ENCODE data around the gene SORCS2. TPM values are rescaled to one million over a fixed set of nuclear protein-coding genes. Genes with fewer than 3 reads are reported as not detected.

SORCS2 gene
- total RNA-seq, 4 donors from 2014 or later = 0.48 to 1.8 (median 0.68) TPM; not detected in 1

DNA sequence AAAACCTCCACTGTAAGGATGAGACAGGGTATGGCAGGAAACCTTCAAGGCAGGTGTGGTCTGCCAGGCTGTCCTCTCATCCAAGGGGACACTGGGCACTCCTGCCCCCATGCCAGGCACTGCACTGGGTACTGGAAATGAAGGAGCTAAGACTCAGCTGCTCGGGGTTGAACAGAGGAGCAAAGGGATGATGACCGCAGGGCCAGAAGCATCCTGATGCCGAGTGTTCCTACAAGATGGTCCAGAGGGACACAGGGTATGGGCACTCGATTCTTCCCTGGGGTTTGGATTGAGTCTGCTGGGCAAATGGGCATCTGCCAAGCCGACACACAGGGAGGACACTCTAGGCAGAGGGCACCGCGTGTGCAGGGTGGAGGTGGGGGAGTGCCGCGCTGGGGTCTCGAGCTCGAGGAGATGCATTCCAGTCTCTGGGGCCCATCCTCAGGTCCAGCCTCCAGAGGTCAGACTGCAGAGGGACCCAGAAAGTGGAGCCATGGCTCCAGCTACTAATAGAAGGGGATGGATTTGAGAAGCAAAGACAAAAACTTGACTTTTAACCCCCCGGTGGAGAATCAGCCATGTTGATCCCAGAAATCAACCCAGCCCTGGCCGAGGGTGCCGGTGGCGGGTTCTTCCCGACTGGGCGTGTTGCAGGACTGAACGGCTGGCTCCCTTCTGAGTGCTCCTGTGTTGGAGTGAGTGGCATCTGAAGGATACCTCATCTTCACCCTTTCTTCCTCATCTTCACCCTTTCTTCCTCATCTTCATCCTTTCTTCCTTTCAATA, 500.3 kb downstream of the SORCS2 start:
- H3K4me3 ChIP-seq = no peak overlapping the region
- no peaks in the 10 kb centered on the region for H3K9me3 ChIP-seq
- H3K27me3 ChIP-seq = no peaks in the 10 kb centered on the region
- no peaks in the 10 kb centered on the region for H3K4me1 ChIP-seq
- TF ChIP-seq EP300 (IDR thresholded peaks at IDR 0.05; ENCODE audit: low read depth) = no peak
- TF ChIP-seq POLR2A (IDR thresholded peaks at IDR 0.05) = no peak
- TF ChIP-seq POLR2AphosphoS5 (IDR thresholded peaks at IDR 0.05) = no peak
- TF ChIP-seq, protein P1, sequence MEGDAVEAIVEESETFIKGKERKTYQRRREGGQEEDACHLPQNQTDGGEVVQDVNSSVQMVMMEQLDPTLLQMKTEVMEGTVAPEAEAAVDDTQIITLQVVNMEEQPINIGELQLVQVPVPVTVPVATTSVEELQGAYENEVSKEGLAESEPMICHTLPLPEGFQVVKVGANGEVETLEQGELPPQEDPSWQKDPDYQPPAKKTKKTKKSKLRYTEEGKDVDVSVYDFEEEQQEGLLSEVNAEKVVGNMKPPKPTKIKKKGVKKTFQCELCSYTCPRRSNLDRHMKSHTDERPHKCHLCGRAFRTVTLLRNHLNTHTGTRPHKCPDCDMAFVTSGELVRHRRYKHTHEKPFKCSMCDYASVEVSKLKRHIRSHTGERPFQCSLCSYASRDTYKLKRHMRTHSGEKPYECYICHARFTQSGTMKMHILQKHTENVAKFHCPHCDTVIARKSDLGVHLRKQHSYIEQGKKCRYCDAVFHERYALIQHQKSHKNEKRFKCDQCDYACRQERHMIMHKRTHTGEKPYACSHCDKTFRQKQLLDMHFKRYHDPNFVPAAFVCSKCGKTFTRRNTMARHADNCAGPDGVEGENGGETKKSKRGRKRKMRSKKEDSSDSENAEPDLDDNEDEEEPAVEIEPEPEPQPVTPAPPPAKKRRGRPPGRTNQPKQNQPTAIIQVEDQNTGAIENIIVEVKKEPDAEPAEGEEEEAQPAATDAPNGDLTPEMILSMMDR (IDR thresholded peaks at IDR 0.05) = no peak
- 88% methylated on average over 18 of the region's 18 CpGs; no CpG with 5 or more reads in 1 of the 2 donors for WGBS, 2 donors (ENCODE audit: low coverage in 1 of 2)
- H3K36me3 ChIP-seq = no peaks in the 10 kb centered on the region
- H3K27ac ChIP-seq = no peak overlapping the region
- no peak for DNase-seq
- intact Hi-C loops (cut with DNase I; ENCODE audit: low total_unique reads) = no loop called here
- in situ Hi-C loops (cut with MboI; ENCODE audit: low pct_ligation_motif_present in 1 of 4, low pct_unique_long_range_greater_than_20kb in 1 of 4, low sequenced_read_pairs in 3 of 4) = no loop called here

DNA sequence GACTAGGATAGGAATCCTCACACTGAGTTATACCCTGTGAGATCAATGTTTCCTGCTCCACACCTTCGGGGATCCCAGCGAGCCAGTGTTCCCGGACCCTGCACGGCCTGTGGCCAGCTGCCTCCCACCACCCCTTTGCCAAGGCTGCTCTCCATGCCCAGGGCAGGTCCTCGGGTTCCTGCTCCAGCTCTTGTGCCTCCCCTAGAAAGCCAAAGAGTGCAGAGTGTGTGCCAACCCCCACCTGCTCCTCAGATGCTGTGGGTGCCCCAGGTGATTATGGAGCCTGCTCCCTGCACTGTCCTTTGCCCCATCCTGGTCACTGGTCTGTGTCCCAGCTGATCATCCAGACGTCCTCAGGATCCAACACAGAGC, 500.9 kb downstream of the SORCS2 start:
- in situ Hi-C loops (cut with MboI; ENCODE audit: low pct_ligation_motif_present in 1 of 4, low pct_unique_long_range_greater_than_20kb in 1 of 4, low sequenced_read_pairs in 3 of 4) (no loop called here), intact Hi-C loops (cut with DNase I; ENCODE audit: low total_unique reads) (no loop called here)
- no peak for DNase-seq
- Histone ChIP-seq H3K4me3 (no peak overlapping the region), H3K9me3 (no peaks in the 10 kb centered on the region), H3K27me3 (no peaks in the 10 kb centered on the region), H3K36me3 (no peaks in the 10 kb centered on the region), H3K27ac (no peak overlapping the region), H3K4me1 (no peaks in the 10 kb centered on the region)
- no peak for TF ChIP-seq EP300 (IDR thresholded peaks at IDR 0.05; ENCODE audit: low read depth)
- TF ChIP-seq POLR2AphosphoS5 (IDR thresholded peaks at IDR 0.05) = no peak
- TF ChIP-seq, protein P1 (IDR thresholded peaks at IDR 0.05) = no peak
- TF ChIP-seq POLR2A (IDR thresholded peaks at IDR 0.05) = no peak
- WGBS, 2 donors (ENCODE audit: low coverage in 1 of 2) = 74 to 94% methylated on average over 3 to 6 of the region's 6 CpGs

DNA sequence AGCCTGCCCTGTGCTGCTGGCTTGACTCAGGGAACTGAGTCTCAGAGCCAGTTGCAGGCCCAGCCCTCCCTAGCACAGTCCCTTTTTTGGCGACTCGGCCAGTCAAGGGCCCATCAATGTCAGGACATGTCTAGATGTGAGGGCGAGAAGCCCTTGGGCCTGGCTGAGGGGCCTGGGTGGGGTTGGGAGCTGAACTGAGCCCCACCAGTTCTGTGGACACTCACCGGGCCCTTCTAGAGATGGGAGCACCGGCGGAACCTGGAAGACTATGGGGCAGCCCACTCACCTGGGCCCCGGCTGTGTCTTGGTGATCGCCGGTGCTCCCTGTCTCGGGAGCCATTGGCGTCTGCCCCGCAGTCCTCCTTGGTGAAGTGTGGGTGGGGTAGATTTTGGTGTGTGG, 501.4 kb downstream of the SORCS2 start:
- Histone ChIP-seq H3K27me3 (no peaks in the 10 kb centered on the region), H3K4me1 (no peaks in the 10 kb centered on the region), H3K36me3 (no peaks in the 10 kb centered on the region), H3K4me3 (no peak overlapping the region), H3K9me3 (no peaks in the 10 kb centered on the region), H3K27ac (no peak overlapping the region)
- TF ChIP-seq POLR2AphosphoS5 (IDR thresholded peaks at IDR 0.05) (no peak), EP300 (IDR thresholded peaks at IDR 0.05; ENCODE audit: low read depth) (no peak)
- intact Hi-C loops (cut with DNase I; ENCODE audit: low total_unique reads) (no loop called here), in situ Hi-C loops (cut with MboI; ENCODE audit: low pct_ligation_motif_present in 1 of 4, low pct_unique_long_range_greater_than_20kb in 1 of 4, low sequenced_read_pairs in 3 of 4) (no loop called here)
- no peak for DNase-seq
- WGBS, 2 donors (ENCODE audit: low coverage in 1 of 2) = 96% methylated on average over 6 of the region's 12 CpGs; no CpG with 5 or more reads in 1 of the 2 donors

DNA sequence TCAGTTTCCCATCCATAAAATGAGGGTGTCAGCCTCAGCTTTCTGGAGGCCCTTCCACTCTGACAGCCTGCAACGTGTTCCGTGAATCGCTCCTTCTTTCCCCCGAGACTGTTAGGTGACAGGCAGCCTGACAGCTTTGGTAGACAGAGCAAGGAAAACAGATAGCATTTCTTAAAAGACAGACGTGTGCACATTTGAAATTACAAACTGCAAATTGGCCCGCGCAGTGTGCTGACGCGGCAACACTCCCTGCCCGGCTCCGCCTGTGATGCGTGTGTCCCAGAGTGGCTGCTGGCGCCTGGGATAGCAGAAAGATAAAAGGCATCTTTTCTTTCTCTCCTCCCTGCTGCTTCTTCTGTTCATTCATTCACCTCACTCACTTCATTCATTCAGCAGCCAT, 502.0 kb downstream of the SORCS2 start:
- Histone ChIP-seq H3K4me1 (no peaks in the 10 kb centered on the region), H3K4me3 (no peak overlapping the region), H3K27ac (no peak overlapping the region), H3K27me3 (no peaks in the 10 kb centered on the region), H3K36me3 (no peaks in the 10 kb centered on the region), H3K9me3 (no peaks in the 10 kb centered on the region)
- 79 to 81% methylated on average over 9 to 13 of the region's 13 CpGs for WGBS, 2 donors (ENCODE audit: low coverage in 1 of 2)
- intact Hi-C loops (cut with DNase I; ENCODE audit: low total_unique reads) (no loop called here), in situ Hi-C loops (cut with MboI; ENCODE audit: low pct_ligation_motif_present in 1 of 4, low pct_unique_long_range_greater_than_20kb in 1 of 4, low sequenced_read_pairs in 3 of 4) (no loop called here)
- TF ChIP-seq EP300 (IDR thresholded peaks at IDR 0.05; ENCODE audit: low read depth) (no peak), POLR2A (IDR thresholded peaks at IDR 0.05) (no peak), POLR2AphosphoS5 (IDR thresholded peaks at IDR 0.05) (no peak)
- TF ChIP-seq, protein P1 (IDR thresholded peaks at IDR 0.05) = no peak
- no peak for DNase-seq
